ENCODE measurements around the gene COMT.

GRCh38 chr22:19973551-19974267 is 32.1 kb downstream of the COMT start:
- TF ChIP-seq, protein P1, sequence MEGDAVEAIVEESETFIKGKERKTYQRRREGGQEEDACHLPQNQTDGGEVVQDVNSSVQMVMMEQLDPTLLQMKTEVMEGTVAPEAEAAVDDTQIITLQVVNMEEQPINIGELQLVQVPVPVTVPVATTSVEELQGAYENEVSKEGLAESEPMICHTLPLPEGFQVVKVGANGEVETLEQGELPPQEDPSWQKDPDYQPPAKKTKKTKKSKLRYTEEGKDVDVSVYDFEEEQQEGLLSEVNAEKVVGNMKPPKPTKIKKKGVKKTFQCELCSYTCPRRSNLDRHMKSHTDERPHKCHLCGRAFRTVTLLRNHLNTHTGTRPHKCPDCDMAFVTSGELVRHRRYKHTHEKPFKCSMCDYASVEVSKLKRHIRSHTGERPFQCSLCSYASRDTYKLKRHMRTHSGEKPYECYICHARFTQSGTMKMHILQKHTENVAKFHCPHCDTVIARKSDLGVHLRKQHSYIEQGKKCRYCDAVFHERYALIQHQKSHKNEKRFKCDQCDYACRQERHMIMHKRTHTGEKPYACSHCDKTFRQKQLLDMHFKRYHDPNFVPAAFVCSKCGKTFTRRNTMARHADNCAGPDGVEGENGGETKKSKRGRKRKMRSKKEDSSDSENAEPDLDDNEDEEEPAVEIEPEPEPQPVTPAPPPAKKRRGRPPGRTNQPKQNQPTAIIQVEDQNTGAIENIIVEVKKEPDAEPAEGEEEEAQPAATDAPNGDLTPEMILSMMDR (conservative IDR thresholded peaks at IDR 0.05; ENCODE audit: low read length): no peak
- no peak for TF ChIP-seq EZH2phosphoT487 (IDR thresholded peaks at IDR 0.05; ENCODE audit: borderline replicate concordance)

All from Loucy (cell line).